Transverse colon (tissue), 4 donors: ENCODE data around the gene CSNK2A1. TPM values are rescaled to one million over a fixed set of nuclear protein-coding genes. Genes with fewer than 3 reads are reported as not detected.

Experiments used
- DNase-seq: peaks from one replicate; pipeline ENCODE4 v3.0.0-alpha.2; 2019
- H3K27ac ChIP-seq, 4 donors: fragments of 200-600 bp; sonication (generic); 2 replicates each; pipeline ENCODE4 v1.5.1; 2016 to 2018; ENCODE audit warnings: inconsistent platforms in 4 of 4
- H3K27me3 ChIP-seq: fragments of 200-600 bp; sonication (generic); 2 replicates; pipeline ENCODE4 v1.5.1; 2017; ENCODE audit warnings: inconsistent platforms
- H3K36me3 ChIP-seq, 4 donors: fragments of 200-600 bp; sonication (generic); 2 replicates each; pipeline ENCODE4 v1.5.1; 2017 to 2019; ENCODE audit warnings: inconsistent platforms in 4 of 4
- H3K4me1 ChIP-seq, 4 donors: fragments of 200-600 bp; sonication (generic); 2 replicates each; pipeline ENCODE4 v1.5.1; 2017 to 2020; ENCODE audit warnings: inconsistent platforms in 4 of 4
- H3K4me3 ChIP-seq, 4 donors: fragments of 200-600 bp; sonication (generic); 1 replicate in 1 of 4; 2 replicates in 3 of 4; pipeline versions ENCODE4 v1.5.1 to v1.6.1; 2017 to 2019; ENCODE audit warnings: inconsistent platforms in 4 of 4
- H3K9me3 ChIP-seq, 2 donors: fragments of 200-600 bp; sonication (generic); 2 replicates each; pipeline ENCODE4 v1.5.1; 2017 to 2019; ENCODE audit warnings: inconsistent platforms in 2 of 2
- EP300 ChIP-seq: sonication (generic); formaldehyde crosslinking; IDR thresholded peaks from one replicate; pipeline ENCODE4 v1.6.1; 2017; ENCODE audit warnings: antibody characterized with exemption, low read depth
- POLR2A ChIP-seq: fragments of 450-650 bp; IDR thresholded peaks from one replicate; pipeline ENCODE4 v1.6.1; 2016; ENCODE audit warnings: antibody characterized with exemption, mild to moderate bottlenecking, moderate library complexity
- POLR2AphosphoS5 ChIP-seq, 3 donors: sonication (generic); formaldehyde crosslinking; IDR thresholded peaks; one replicate each; pipeline ENCODE4 v1.6.1; 2016; ENCODE audit warnings: antibody characterized with exemption in 3 of 3
- WGBS, 2 donors: methylation state at CpG; one replicate each; pipeline ENCODE4 v1.1.5; 2018; ENCODE audit warnings: low coverage in 1 of 2; 5-methylcytosine and 5-hydroxymethylcytosine counted together
- in situ Hi-C, 4 donors: fragments of 200-750 bp; cut with MboI; loops; one replicate each; pipeline versions ENCODE4 v1.15.0 to v1.15.1; 2017; ENCODE audit warnings: low sequenced_read_pairs in 3 of 4, low pct_ligation_motif_present in 1 of 4, low pct_unique_long_range_greater_than_20kb in 1 of 4
- intact Hi-C: fragments of 100-400 bp; cut with DNase I; formaldehyde crosslinking; loops from one replicate; pipeline ENCODE4 v1.15.1; 2023; ENCODE audit warnings: low total_unique reads
- total RNA-seq, 4 donors: library from RNA; depleted of rRNA; stranded (reverse); fragments of >200 nt; gene quantifications; one replicate each; pipeline ENCODE4 v1.1.0, GENCODE V29; 2016
- TF ChIP-seq, protein P1 (sequence below), 5 experiments: fragments of 200-600 bp in 3 of 5; fragments of 450-650 bp in 2 of 5; sonication (generic) in 3 of 5; IDR thresholded peaks; 1 replicate in 2 of 5; 2 replicates in 3 of 5; pipeline ENCODE4 v1.5.1; 2016 to 2017; ENCODE audit warnings: antibody characterized with exemption in 5 of 5, inconsistent platforms in 3 of 5, mild to moderate bottlenecking in 2 of 5, moderate library complexity in 1 of 5

CSNK2A1 gene
- total RNA-seq, 4 donors from 2014 or later: 76.7 to 100 (median 82.6) TPM

DNA sequence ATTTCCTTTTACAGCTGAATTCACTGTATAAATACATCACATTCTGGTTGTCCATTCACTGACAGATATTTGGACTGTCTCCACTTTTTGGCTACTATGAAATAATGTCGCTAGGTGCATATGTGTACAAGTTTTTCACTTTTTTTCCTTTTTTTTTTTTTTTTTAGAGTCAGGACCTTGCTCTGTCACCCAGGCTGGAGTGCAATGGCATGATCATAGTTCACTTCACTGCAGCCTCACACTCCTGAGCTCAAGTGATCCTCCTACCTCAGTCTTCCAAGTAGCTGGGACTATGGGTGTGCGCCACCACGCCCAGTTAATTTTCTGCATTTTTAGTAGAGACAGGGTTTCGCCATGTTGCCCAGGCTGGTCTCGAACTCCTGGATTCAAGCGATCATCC, 13.3 kb downstream of the CSNK2A1 start:
- Histone ChIP-seq H3K36me3 (peaks cover 0 to 8% (median 3%) of the 10 kb centered on the region in 4 donors), H3K27me3 (no peaks in the 10 kb centered on the region), H3K4me3 (no peak overlapping the region), H3K9me3 (no peaks in the 10 kb centered on the region), H3K27ac (no peak overlapping the region), H3K4me1 (peaks cover 15 to 63% (median 28%) of the 10 kb centered on the region in 4 donors)
- intact Hi-C loops (no loop called here), in situ Hi-C loops (no loop called here)
- WGBS, 2 donors: 96% methylated on average over 6 of the region's 6 CpGs; no CpG with 5 or more reads in 1 of the 2 donors
- DNase-seq: no peak
- no peak for TF ChIP-seq EP300
- TF ChIP-seq POLR2A: no peak
- TF ChIP-seq, protein P1, sequence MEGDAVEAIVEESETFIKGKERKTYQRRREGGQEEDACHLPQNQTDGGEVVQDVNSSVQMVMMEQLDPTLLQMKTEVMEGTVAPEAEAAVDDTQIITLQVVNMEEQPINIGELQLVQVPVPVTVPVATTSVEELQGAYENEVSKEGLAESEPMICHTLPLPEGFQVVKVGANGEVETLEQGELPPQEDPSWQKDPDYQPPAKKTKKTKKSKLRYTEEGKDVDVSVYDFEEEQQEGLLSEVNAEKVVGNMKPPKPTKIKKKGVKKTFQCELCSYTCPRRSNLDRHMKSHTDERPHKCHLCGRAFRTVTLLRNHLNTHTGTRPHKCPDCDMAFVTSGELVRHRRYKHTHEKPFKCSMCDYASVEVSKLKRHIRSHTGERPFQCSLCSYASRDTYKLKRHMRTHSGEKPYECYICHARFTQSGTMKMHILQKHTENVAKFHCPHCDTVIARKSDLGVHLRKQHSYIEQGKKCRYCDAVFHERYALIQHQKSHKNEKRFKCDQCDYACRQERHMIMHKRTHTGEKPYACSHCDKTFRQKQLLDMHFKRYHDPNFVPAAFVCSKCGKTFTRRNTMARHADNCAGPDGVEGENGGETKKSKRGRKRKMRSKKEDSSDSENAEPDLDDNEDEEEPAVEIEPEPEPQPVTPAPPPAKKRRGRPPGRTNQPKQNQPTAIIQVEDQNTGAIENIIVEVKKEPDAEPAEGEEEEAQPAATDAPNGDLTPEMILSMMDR (IDR thresholded peaks at IDR 0.05): no peak
- TF ChIP-seq POLR2AphosphoS5 (IDR thresholded peaks at IDR 0.05): no peak

DNA sequence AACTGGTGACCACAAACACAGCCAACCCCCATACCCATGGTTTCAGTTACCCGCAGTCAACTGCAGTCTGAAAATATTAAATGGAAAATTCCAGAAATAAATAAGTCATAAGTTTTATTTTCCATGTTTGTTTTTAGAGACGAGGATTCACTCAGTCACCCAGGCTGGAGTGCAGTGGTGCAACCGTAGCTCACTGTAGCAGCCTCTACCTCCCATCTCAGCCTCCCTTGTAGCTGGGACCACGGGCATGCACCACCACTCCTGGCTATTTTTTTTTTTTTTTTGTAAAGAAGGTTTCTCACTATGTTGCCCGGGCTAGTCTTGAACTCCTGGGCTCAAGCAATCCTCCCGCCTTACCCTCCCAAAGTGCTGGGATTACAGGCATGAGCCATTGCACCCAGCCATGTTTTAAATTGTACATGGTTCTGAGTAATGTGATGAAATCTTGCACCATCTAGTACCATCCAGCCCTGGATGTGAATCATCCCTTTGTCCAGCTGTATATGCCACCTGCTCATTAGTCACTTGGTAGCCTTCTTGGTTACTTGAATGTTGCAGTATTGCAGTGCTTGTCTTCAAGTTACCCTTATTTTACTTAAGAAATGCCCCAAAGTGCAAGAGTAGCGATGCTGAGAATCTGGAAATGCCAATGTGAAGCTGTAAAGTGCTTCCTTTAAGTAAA, 14.5 kb downstream of the CSNK2A1 start:
- Histone ChIP-seq H3K4me1 (peaks cover 9 to 52% (median 21%) of the 10 kb centered on the region in 4 donors), H3K4me3 (no peak overlapping the region), H3K27ac (no peak overlapping the region), H3K36me3 (peaks cover 0 to 8% (median 3%) of the 10 kb centered on the region in 4 donors), H3K27me3 (no peaks in the 10 kb centered on the region), H3K9me3 (no peaks in the 10 kb centered on the region)
- TF ChIP-seq POLR2A (no peak), EP300 (no peak), POLR2AphosphoS5 (IDR thresholded peaks at IDR 0.05) (no peak)
- TF ChIP-seq, protein P1 (IDR thresholded peaks at IDR 0.05): no peak
- no peak for DNase-seq
- WGBS, 2 donors: 96 to 97% methylated on average over 4 to 7 of the region's 7 CpGs
- in situ Hi-C loops: no loop called here
- intact Hi-C loops: no loop called here

DNA sequence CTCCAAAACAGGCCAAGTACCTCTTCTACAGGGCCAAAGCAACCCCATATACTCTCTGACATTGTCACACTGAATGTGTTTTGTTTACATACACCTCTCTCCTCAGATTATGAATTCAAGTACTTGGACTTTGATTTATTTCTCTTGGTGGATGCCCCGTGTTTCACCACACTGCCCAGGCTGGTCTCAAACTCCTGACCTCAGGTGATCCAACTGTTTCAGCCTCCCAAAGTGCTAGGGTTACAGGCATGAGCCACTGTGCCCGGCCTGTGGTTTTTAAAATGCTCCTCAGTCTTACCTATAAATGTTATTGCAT, 16.1 kb downstream of the CSNK2A1 start:
- Histone ChIP-seq H3K4me1 (peaks cover 0 to 37% (median 7%) of the 10 kb centered on the region in 4 donors), H3K36me3 (peaks cover 0 to 17% (median 5%) of the 10 kb centered on the region in 4 donors), H3K4me3 (no peak overlapping the region), H3K27ac (no peak overlapping the region), H3K27me3 (no peaks in the 10 kb centered on the region), H3K9me3 (no peaks in the 10 kb centered on the region)
- no peak for TF ChIP-seq EP300
- no peak for TF ChIP-seq POLR2A
- no peak for TF ChIP-seq POLR2AphosphoS5 (IDR thresholded peaks at IDR 0.05)
- TF ChIP-seq, protein P1 (IDR thresholded peaks at IDR 0.05): no peak
- in situ Hi-C loops (no loop called here), intact Hi-C loops (no loop called here)
- 71% methylated on average over 2 of the region's 2 CpGs; no CpG with 5 or more reads in 1 of the 2 donors for WGBS, 2 donors
- DNase-seq: no peak

DNA sequence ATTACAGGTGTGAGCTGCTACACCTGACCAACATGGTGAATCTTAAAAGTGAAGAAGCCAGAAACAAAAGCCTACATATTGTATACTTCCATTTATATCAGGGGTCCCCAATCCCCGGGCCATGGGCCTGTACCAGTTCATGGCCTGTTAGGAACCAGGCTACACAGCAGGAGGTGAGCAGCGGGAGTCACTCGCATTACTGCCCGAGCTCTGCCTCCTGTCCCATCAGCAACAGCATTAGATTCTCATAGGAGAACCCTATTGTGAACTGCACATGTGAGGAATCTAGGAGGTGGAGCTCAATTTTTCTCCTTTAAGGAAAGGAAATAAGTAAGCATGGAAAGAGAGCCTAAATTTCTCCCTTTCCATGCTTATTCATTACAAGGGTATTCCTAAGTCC, 21.7 kb downstream of the CSNK2A1 start:
- 100% methylated on average over 4 of the region's 4 CpGs; no CpG with 5 or more reads in 1 of the 2 donors for WGBS, 2 donors
- intact Hi-C loops: no loop called here
- H3K27me3 ChIP-seq: no peaks in the 10 kb centered on the region
- TF ChIP-seq, protein P1 (IDR thresholded peaks at IDR 0.05): no peak
- TF ChIP-seq POLR2A (no peak), EP300 (no peak), POLR2AphosphoS5 (IDR thresholded peaks at IDR 0.05) (no peak)
- H3K4me3 ChIP-seq: no peak overlapping the region
- no peak overlapping the region for H3K27ac ChIP-seq
- no peak for DNase-seq
- in situ Hi-C loops: no loop called here
- peaks cover 0 to 5% (median 0%) of the 10 kb centered on the region in 4 donors for H3K4me1 ChIP-seq
- H3K36me3 ChIP-seq: peaks cover 0 to 33% (median 10%) of the 10 kb centered on the region in 4 donors
- peaks cover 7 to 12% of the 10 kb centered on the region in 2 donors for H3K9me3 ChIP-seq
